OCI-LY3 (cell line): ENCODE measurements around the gene TNP1.

ENCODE experiments used
- H2AFZ ChIP-seq: fragments of 200-600, 300-600 bp; shearing (Covaris generic); 2 replicates; pipeline ENCODE4 v1.6.0; 2014; ENCODE audit warnings: antibody characterized with exemption, low read depth, low read length
- H3K27ac ChIP-seq: fragments of 200-600, 300-600 bp; sonication (generic); 2 replicates; pipeline ENCODE4 v1.5.1; 2014; ENCODE audit warnings: mild to moderate bottlenecking, low read length, moderate library complexity, mixed read lengths
- H3K27me3 ChIP-seq: fragments of 200-600, 300-600 bp; sonication (generic); 2 replicates; pipeline ENCODE4 v1.6.1; 2014; ENCODE audit warnings: low read depth, low read length, mixed read lengths
- H3K36me3 ChIP-seq: fragments of 200-600, 300-600 bp; sonication (generic); replicated peaks from 2 replicates; pipeline ENCODE3; 2014; ENCODE audit warnings: low read depth, low read length, mixed read lengths
- H3K4me1 ChIP-seq: fragments of 300-600, 200-600 bp; sonication (generic); 2 replicates; pipeline ENCODE4 v1.6.1; 2014; ENCODE audit warnings: low read length, mixed read lengths
- H3K4me2 ChIP-seq: fragments of 200-600, 300-600 bp; sonication (generic); 2 replicates; pipeline ENCODE4 v1.6.1; 2014; ENCODE audit warnings: low read length, mixed read lengths
- H3K4me3 ChIP-seq: fragments of 300-600, 200-600 bp; sonication (generic); 2 replicates; pipeline ENCODE4 v1.5.1; 2014; ENCODE audit warnings: antibody characterized with exemption, mild to moderate bottlenecking, low read length, moderate library complexity
- H3K79me2 ChIP-seq: fragments of 300-600, 200-600 bp; shearing (Covaris generic); 2 replicates; pipeline ENCODE4 v1.6.1; 2014; ENCODE audit warnings: mild to moderate bottlenecking, low read length, mixed read lengths
- H3K9ac ChIP-seq: fragments of 300-600, 200-600 bp; shearing (Covaris generic); 2 replicates; pipeline ENCODE4 v1.6.0; 2014; ENCODE audit warnings: mild to moderate bottlenecking, low read length, moderate library complexity
- H3K9me3 ChIP-seq: fragments of 200-600, 300-600 bp; shearing (Covaris generic); 2 replicates; pipeline ENCODE4 v1.6.1; 2014; ENCODE audit warnings: low read length, mixed read lengths; ENCODE audit not compliant: insufficient read depth
- H4K20me1 ChIP-seq: fragments of 200-600, 300-600 bp; sonication (generic); 2 replicates; pipeline ENCODE4 v1.6.1; 2016; ENCODE audit warnings: low read length, mixed read lengths; ENCODE audit not compliant: insufficient read depth
- CTCF ChIP-seq: fragments of 200-600, 300-600 bp; sonication (generic); IDR thresholded peaks from 2 replicates; pipeline ENCODE4 v1.5.1; 2014; ENCODE audit warnings: antibody characterized with exemption, low read length, low read depth
- EZH2phosphoT487 ChIP-seq: fragments of 200-600 bp; shearing (Covaris generic); IDR thresholded peaks from 2 replicates; pipeline ENCODE4 v1.6.1; 2018; ENCODE audit warnings: antibody characterized with exemption, mixed run types, low read depth

TNP1 gene

DNA sequence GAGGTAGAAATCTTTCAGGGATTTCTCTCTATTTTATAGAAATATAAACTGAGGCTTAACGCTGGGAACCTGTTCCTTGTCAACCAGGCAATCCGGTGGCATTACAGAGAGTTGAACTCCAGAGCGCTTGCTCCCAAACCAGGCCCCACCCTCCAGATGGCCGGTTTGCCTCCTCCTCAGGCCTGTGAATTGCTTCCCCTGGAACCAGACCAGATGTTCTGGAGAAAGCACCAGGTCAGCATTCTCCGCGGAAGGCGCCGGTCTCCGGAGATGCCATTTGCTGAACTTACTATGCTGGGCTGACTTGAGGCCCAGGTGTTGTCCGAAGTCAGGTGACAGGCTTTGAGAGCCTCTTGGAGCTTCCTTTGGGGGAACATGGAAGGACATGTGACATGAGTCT is 17.2 kb downstream of the TNP1 start:
- Histone ChIP-seq H3K9me3 (no peaks in the 10 kb centered on the region), H3K4me1 (no peaks in the 10 kb centered on the region), H3K4me3 (no peak overlapping the region), H2AFZ (no peak overlapping the region), H3K27ac (no peak overlapping the region), H3K4me2 (no peak overlapping the region), H3K9ac (no peak overlapping the region), H4K20me1 (no peaks in the 10 kb centered on the region), H3K36me3 (no peaks in the 10 kb centered on the region), H3K27me3 (no peaks in the 10 kb centered on the region), H3K79me2 (no peaks in the 10 kb centered on the region)
- TF ChIP-seq EZH2phosphoT487 (no peak), CTCF (no peak)

DNA sequence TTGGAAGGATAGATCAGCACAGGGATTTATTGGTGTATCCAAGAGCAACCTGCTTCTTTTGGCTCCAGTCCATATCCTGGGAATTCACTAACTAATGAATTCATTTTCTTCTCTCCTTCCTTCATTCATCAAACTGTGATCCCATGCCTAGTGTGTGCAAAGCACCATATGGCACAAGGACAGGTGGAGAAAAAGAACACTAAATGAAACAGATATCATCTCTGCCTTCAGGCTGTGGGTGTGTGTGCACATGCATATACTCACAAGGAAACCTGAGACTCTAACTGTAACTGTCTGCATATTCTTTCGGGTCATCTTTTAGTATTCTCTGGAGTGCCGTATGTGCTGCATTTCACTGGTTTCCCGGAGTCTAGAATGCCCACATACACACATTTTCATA is 20.2 kb downstream of the TNP1 start:
- Histone ChIP-seq H2AFZ (no peak overlapping the region), H3K79me2 (no peaks in the 10 kb centered on the region), H3K4me2 (no peak overlapping the region), H3K4me1 (no peaks in the 10 kb centered on the region), H3K4me3 (no peak overlapping the region), H3K27me3 (no peaks in the 10 kb centered on the region), H3K36me3 (no peaks in the 10 kb centered on the region), H4K20me1 (no peaks in the 10 kb centered on the region), H3K27ac (no peak overlapping the region), H3K9me3 (no peaks in the 10 kb centered on the region), H3K9ac (no peak overlapping the region)
- TF ChIP-seq EZH2phosphoT487: no peak
- no peak for TF ChIP-seq CTCF

GRCh38 chr2:216838151-216838550 is 21.7 kb downstream of the TNP1 start:
- no peaks in the 10 kb centered on the region for H3K9me3 ChIP-seq

GRCh38 chr2:216837740-216838139 is 22.1 kb downstream of the TNP1 start:
- H3K4me2 ChIP-seq: no peak overlapping the region
- H3K9ac ChIP-seq: no peak overlapping the region
- H3K27me3 ChIP-seq: no peaks in the 10 kb centered on the region; the same call in 1 of the 2 replicates
- H3K36me3 ChIP-seq: no peaks in the 10 kb centered on the region
- no peak overlapping the region for H2AFZ ChIP-seq
- no peak overlapping the region for H3K4me3 ChIP-seq
- H3K27ac ChIP-seq: no peak overlapping the region
- H4K20me1 ChIP-seq: no peaks in the 10 kb centered on the region
- H3K79me2 ChIP-seq: no peaks in the 10 kb centered on the region
- no peaks in the 10 kb centered on the region for H3K9me3 ChIP-seq
- no peaks in the 10 kb centered on the region for H3K4me1 ChIP-seq
- TF ChIP-seq CTCF (no peak), EZH2phosphoT487 (no peak)

More at GRCh38 chr2:216838151-216838550, 21.7 kb downstream of the TNP1 start:
- Histone ChIP-seq H3K4me1 (no peaks in the 10 kb centered on the region), H3K4me2 (no peak overlapping the region), H3K27ac (no peak overlapping the region), H3K36me3 (no peaks in the 10 kb centered on the region), H3K9ac (no peak overlapping the region), H4K20me1 (no peaks in the 10 kb centered on the region), H3K4me3 (no peak overlapping the region), H3K27me3 (no peaks in the 10 kb centered on the region; the same call in 1 of the 2 replicates), H3K79me2 (no peaks in the 10 kb centered on the region), H2AFZ (no peak overlapping the region)
- TF ChIP-seq EZH2phosphoT487 (no peak), CTCF (no peak)
